IPS DF 19.7 (cell line): ENCODE results near the gene MYH7.

Experiments
- DNase-seq: peaks from one replicate; pipeline ENCODE4 v3.0.0-alpha.2; 2013; ENCODE audit warnings: low read depth, low spot score

Gene MYH7

GRCh38 chr14:23447361-23448350, 12.2 kb upstream of the MYH7 start:
- DNase-seq = no peak

GRCh38 chr14:23446291-23446851, 10.9 kb upstream of the MYH7 start:
- no peak for DNase-seq

GRCh38 chr14:23445773-23446172, 10.3 kb upstream of the MYH7 start:
- DNase-seq = no peak

GRCh38 chr14:23444314-23444713, 8.9 kb upstream of the MYH7 start:
- no peak for DNase-seq

GRCh38 chr14:23443881-23444280, 8.4 kb upstream of the MYH7 start:
- DNase-seq = no peak

GRCh38 chr14:23443411-23443812, 8.0 kb upstream of the MYH7 start:
- DNase-seq = no peak

- no peak for DNase-seq
Measured at GRCh38 chr14:23442721-23443356, 7.4 kb upstream of the MYH7 start.

- DNase-seq = no peak
Measured at GRCh38 chr14:23441076-23441475, 5.6 kb upstream of the MYH7 start.

GRCh38 chr14:23439107-23439835, 3.8 kb upstream of the MYH7 start:
- DNase-seq = no peak

- DNase-seq = no peak
Measured at GRCh38 chr14:23438101-23438971, 2.9 kb upstream of the MYH7 start.

GRCh38 chr14:23437133-23438100, 2.0 kb upstream of the MYH7 start:
- DNase-seq = no peak

- DNase-seq = no peak
Measured at GRCh38 chr14:23436327-23437132, 1.1 kb upstream of the MYH7 start.

GRCh38 chr14:23434488-23435222, 805 bp downstream of the MYH7 start:
- DNase-seq = no peak

GRCh38 chr14:23433457-23433856, 2.0 kb downstream of the MYH7 start:
- no peak for DNase-seq

- no peak for DNase-seq
Measured at GRCh38 chr14:23432946-23433345, 2.5 kb downstream of the MYH7 start.

- no peak for DNase-seq
Measured at GRCh38 chr14:23432102-23432925, 3.1 kb downstream of the MYH7 start.

GRCh38 chr14:23431486-23431885, 4.0 kb downstream of the MYH7 start:
- no peak for DNase-seq
